GM21717 (cell line): Measurements from ENCODE around the gene APCDD1L.
"Not testable (repeated sequence)": the region's sequence is repeated elsewhere in the genome, so short reads cannot be mapped to it uniquely, and the experiment has no call there.

Experiments used
- ATAC-seq: cut with Tn5 transposase; IDR thresholded peaks from one replicate; pipeline ENCODE4 v1.9.1; 2021; ENCODE audit warnings: mild to moderate bottlenecking, moderate library complexity; ENCODE audit not compliant: unreplicated experiment

APCDD1L gene

GRCh38 chr20:58518387-58518786 lies 3.2 kb upstream of the APCDD1L start:
- ATAC-seq, result no peak

- ATAC-seq, result no peak
These were observed 622 bp downstream of the APCDD1L start for GRCh38 chr20:58514321-58515232.

DNA sequence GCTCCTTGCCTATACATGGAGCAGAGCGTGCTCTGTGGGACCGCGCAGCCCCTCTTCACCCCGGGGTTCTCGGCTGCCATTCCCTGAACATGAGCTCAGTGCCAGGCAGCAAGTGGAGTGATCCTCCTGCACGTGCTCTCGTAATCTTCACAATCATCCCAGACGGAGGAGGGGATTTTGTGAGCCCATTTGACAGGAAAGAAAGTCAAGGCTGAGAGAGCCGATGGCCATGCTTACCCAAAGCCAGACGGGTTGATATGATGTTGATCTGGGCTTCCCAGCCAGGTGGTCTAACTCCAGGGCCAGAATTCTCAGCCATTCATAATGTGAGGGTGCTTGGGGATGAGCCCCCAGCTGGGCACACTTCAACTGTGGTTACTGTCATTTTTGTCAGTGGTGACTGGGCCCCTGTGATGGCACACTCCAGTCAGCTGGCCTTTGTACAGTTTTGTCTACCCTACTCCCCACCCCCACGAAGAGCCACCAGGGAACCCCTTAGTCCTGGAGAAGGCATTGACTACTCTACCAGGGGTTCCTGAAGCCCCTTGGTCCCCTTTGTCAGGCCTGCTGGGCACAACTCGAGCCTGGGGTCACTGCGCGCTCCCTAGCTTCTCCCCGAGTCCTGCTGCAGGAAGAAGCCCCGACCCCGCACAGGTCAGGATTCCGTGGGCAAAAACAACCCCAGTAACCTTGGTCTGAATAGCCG lies 1.5 kb downstream of the APCDD1L start:
- no peak for ATAC-seq

DNA sequence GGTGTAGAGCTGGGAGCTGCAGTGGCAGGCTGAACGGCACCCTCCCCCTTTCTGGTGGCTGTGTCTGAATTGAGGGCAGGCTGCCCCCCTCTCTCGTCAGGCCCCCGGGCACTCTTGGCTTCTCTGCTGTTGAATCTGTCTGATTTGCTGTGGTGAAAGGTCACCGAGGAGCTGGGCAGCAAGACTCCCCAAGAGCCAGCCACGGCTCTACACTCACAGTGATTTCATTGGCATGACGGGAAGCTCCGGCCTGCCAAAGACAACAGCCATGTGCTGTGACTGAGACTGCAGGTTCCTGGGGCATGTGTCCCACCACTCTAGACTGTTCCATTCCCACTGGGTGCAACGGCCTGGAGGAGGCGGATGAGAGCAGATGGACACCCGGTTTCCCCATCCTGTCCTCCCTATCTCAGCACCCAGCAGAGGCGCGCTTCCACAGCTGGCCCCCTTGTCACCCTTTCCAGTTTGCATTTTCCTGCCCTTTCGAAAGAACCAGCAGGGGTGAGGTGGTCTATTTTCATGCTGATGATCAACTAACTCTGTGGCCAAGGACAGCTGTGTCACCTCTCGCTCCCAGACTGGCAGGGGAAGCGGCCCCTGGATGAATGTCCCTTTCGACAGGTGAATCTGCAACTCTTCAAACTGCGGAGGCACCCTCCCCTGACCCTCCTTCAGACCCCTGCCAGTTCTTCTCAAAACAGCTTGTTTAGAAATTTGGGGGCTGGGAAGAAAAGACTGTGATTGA lies 2.2 kb downstream of the APCDD1L start:
- no peak for ATAC-seq

DNA sequence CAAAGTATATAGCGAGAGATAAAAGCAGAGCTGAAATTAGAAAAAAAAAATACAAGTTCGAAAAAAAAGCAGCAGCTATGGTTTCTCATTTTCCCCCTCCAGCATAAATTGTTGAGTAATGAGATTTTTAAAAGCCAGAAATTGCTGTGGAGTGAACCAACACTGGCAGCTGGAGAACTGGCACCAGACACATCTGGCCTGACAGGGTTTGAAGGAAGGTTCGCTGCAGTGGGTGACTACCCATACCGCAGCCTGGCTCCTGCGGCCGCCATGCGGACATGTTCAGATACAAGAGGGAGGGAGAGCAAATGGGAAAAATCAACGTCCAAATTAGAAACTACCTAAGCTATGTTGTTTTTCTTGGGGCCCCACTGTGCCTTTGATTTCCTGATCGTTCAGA lies 3.3 kb downstream of the APCDD1L start:
- ATAC-seq, result no peak

DNA sequence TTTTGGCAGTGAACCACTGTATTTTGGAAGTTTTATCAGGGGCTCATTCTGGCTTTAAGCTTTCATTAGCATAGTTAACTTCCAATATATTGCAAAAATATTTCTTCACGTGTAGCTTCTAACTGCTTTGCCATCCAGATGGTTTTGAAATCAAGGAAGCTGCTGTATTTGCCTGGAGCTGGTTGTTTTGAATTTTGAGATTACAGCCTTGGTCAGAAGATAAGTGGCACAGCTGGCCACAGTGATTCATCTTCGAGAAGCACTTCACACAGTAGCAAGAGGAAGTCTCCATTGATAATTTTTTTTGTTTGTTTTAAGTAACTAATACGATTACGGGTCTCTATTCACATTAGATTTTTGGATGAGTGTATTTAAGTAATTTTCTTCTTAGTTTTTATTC lies 3.8 kb downstream of the APCDD1L start:
- ATAC-seq, result no peak

GRCh38 chr20:58510921-58511320 lies 4.3 kb downstream of the APCDD1L start:
- ATAC-seq, result no peak

GRCh38 chr20:58508762-58509395 lies 6.3 kb downstream of the APCDD1L start:
- no peak for ATAC-seq

GRCh38 chr20:58506999-58507398 lies 8.2 kb downstream of the APCDD1L start:
- not testable (repeated sequence) for ATAC-seq

DNA sequence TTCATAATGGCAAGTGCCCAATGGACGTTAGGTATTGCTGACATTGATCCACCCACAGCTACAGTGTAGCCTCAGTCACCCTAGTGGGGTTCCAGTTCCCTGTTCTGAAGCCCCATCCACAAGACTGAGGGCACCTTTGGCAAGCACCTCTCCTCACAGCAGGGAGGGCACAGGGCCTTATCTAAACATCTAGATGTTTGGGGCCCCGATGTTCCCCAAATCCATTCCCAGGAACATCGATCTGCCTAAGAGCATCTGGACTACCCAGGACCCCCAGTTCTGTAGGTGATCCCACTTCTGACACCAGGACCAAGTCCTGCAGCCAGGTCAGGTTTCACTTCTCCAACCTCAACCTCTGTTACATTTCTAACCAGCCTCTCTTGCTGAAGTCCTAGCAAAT lies 10.6 kb downstream of the APCDD1L start:
- no peak for ATAC-seq

DNA sequence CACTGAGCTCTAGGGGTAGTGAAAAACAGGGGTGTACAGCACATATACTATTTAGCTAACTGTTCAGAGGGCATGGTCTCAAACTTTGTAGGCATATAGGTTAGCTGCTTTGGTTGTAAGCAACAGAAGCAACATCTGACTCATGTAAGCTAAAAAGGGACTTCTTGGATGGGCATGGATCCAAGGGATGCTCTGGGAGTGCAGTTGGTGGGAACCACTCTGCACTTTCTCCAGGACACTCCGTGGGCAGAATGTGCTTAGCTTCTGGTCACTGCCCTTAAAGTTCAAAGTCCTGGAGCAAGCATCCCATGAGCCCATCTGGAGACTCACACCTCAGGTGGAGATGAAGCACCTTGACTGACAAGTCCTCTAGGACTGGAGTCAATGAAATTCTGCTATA lies 11.5 kb downstream of the APCDD1L start:
- no peak for ATAC-seq

DNA sequence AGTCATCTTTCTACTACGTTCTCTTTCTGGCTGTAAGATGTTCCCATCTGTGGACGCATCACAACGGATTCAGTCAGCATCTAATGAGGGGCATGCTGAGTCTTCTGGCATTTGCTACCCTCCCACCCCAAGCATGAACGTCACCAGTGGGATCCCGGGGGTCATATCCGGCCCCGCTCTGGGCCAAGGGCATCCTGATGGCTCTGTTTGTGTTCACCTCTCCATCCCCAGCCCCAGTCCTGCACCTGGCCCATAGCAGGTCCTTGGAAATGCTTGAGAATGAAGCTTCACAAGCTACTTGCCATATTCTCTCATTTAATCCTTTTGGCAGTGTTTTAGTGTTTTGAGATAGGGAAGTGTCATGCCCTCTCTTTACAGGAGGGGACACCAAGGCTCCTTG lies 14.9 kb downstream of the APCDD1L start:
- ATAC-seq, result no peak

DNA sequence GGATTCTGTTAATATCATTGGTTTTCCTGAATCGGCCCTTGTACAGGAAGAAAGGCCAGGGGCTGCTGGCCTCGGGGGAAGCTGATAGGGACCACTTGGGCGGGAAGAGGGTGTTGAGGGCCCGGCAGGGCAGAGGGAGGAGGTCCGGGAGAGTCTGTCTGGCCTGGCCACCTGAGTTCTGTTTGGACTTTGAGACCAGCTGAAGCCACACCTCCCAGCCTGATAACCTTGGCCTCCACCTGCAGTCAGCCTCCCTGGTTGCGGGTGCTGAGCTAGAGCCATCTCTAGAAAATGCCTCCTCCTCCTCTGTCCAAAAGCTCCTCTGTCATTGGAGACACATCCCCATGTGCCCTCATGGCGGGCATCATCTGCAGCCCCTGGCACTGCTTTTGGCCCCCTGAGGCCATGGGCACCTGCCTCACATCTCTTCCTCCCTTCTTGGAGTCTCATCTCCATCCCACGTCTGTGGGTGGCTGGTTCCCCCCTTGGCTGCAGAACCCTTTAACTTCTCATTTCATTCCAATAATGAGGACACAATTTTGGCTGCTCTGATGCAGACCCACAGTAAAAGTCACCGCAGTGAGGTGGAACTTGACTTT lies 16.6 kb downstream of the APCDD1L start:
- ATAC-seq, result no peak

DNA sequence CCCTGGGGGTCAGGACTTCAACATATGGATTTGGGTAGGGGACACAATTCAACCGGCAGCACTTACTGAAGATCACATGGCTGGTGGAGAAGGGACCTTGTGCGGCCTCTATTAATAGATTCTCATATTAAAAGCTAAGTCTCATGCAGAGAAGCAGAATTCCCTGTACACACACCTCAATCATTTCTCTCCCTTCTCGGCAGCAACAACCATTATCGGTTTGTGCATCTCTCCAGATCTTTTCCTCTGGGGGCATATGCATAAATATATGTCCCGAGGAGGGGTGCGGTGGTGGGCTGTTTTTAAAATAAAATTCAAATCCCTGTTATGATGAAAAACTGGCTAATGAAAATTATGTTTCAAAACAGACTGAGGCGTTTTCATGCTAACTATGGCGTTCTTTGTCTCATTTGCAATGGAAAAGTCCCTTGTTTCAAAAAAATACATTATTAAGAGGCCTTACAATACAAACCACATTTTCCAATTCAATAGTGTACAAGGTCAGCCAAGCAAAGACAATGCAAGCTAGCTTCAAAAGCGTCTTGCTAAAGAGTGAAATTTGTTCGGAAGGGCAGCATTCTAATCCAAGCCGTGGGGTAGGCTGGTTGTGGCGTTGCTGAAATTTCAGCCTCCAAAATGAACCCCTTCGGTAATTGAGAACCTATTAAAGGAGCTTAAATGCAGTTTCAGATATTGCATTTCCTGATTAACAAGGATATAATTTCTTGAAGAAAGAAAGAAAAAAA lies 17.3 kb downstream of the APCDD1L start:
- no peak for ATAC-seq

GRCh38 chr20:58497076-58497641 lies 18.0 kb downstream of the APCDD1L start:
- no peak for ATAC-seq

GRCh38 chr20:58496429-58496769 lies 18.8 kb downstream of the APCDD1L start:
- no peak for ATAC-seq

DNA sequence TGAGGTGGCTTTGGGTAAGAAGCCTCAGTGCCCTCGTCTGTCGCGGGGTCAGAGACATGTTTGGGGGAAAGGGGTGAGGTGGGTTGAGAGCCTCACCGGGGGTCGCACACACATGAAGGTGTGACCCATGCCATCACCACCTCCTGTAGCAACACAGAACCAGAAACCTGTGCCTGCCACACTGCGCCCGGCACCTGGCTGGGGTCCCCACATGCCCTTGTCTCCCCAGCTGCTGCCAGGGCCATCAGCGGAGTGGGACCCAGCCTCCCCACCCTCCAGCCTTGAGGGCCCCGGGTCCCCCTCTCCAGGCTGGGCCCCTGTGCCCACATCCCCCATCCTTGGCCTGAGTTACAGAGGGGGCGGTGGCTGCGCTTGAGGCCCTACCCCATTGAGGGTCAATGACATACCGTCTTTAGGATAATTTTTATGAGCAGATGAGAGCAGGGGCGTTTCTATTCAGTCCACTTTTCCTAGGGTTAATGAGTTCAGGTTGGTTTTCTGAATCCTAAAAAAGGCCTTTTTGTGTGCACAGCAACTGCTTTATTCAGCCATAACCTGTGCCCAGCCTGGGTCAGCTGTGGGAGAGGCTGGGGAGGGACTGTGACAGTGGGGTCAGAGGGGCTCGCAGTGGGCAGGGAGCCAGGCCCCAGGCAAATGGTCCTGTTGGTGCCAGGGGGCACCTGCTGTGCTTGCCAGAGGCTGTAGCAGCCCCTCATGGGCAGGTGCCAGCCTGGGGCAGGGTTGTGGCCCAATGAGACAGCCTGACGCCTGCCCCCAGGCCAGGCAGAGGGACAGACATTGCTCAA lies 19.4 kb downstream of the APCDD1L start:
- no peak for ATAC-seq

GRCh38 chr20:58494923-58495622 lies 20.1 kb downstream of the APCDD1L start:
- ATAC-seq, result no peak
